WTC11 (cell line): ENCODE results near the gene TLCD3B.

ENCODE experiments used
- ATF1 ChIP-seq: sonication (generic); formaldehyde crosslinking; IDR thresholded peaks from 2 replicates; pipeline ENCODE4 v1.8.1; 2023; ENCODE audit warnings: mild to moderate bottlenecking, moderate library complexity, missing genetic modification reagents
- ATF3 ChIP-seq: sonication (generic); formaldehyde crosslinking; conservative IDR thresholded peaks from 2 replicates; pipeline ENCODE4 v1.8.1; 2022; ENCODE audit warnings: mild to moderate bottlenecking, missing genetic modification reagents
- CTCF ChIP-seq: fragments of 200-600 bp; IDR thresholded peaks from 2 replicates; pipeline ENCODE4 v1.8.0; 2022; ENCODE audit warnings: antibody characterized with exemption
- E2F1 ChIP-seq: sonication (generic); formaldehyde crosslinking; IDR thresholded peaks from 2 replicates; pipeline ENCODE4 v1.8.0; 2022; ENCODE audit warnings: mild to moderate bottlenecking, missing genetic modification reagents
- ETV6 ChIP-seq: sonication (generic); formaldehyde crosslinking; IDR thresholded peaks from 2 replicates; pipeline ENCODE4 v1.8.1; 2022; ENCODE audit warnings: mild to moderate bottlenecking, missing genetic modification reagents
- GTF2I ChIP-seq: fragments of 250-450 bp; sonication (Bioruptor Pico); conservative IDR thresholded peaks from 2 replicates; pipeline ENCODE4 v1.4.0; 2021; ENCODE audit warnings: mild to moderate bottlenecking
- NFATC4 ChIP-seq: fragments of 250-450 bp; sonication (Bioruptor Pico); IDR thresholded peaks from 2 replicates; pipeline ENCODE4 v1.9.0; 2021; ENCODE audit warnings: mild to moderate bottlenecking
- NFYB ChIP-seq: sonication (generic); formaldehyde crosslinking; conservative IDR thresholded peaks from 2 replicates; pipeline ENCODE4 v1.8.0; 2022; ENCODE audit warnings: low read depth, missing genetic modification reagents
- PREB ChIP-seq: sonication (generic); formaldehyde crosslinking; IDR thresholded peaks from 2 replicates; pipeline ENCODE4 v1.8.1; 2022; ENCODE audit warnings: mild to moderate bottlenecking, missing genetic modification reagents, moderate library complexity, borderline replicate concordance
- SP1 ChIP-seq: sonication (generic); formaldehyde crosslinking; conservative IDR thresholded peaks from 2 replicates; pipeline ENCODE4 v1.8.1; 2022; ENCODE audit warnings: missing genetic modification reagents
- STAT6 ChIP-seq: sonication (generic); formaldehyde crosslinking; conservative IDR thresholded peaks from 2 replicates; pipeline ENCODE4 v1.8.1; 2023; ENCODE audit warnings: mild to moderate bottlenecking, low read depth, missing genetic modification reagents, moderate library complexity
- TEAD4 ChIP-seq: sonication (generic); formaldehyde crosslinking; IDR thresholded peaks from 2 replicates; pipeline ENCODE4 v1.8.0; 2022; ENCODE audit warnings: mild to moderate bottlenecking, missing genetic modification reagents
- ZNF263 ChIP-seq: sonication (generic); formaldehyde crosslinking; IDR thresholded peaks from 2 replicates; pipeline ENCODE4 v1.8.1; 2022; ENCODE audit warnings: low read depth, mild to moderate bottlenecking, moderate library complexity, missing genetic modification reagents
- ZNF317 ChIP-seq: sonication (generic); formaldehyde crosslinking; IDR thresholded peaks from 2 replicates; pipeline ENCODE4 v1.8.1; 2023; ENCODE audit warnings: low read depth, mild to moderate bottlenecking, moderate library complexity, missing genetic modification reagents, borderline replicate concordance

- TF ChIP-seq CTCF (peak; percentile 89), PREB (CRISPR knock-in tag) (no peak), ATF1 (no peak), SP1 (CRISPR knock-in tag) (no peak), GTF2I (no peak), ETV6 (CRISPR knock-in tag) (no peak), STAT6 (CRISPR knock-in tag) (no peak), NFATC4 (CRISPR knock-in tag) (no peak), ZNF263 (CRISPR knock-in tag) (no peak), TEAD4 (no peak), ZNF317 (CRISPR knock-in tag) (no peak), NFYB (no peak), ATF3 (CRISPR knock-in tag) (no peak), E2F1 (CRISPR knock-in tag) (no peak)
Observed at GRCh38 chr16:30032083-30032819, 1.2 kb upstream of the TLCD3B start.
